ENCODE results near the gene KIR2DL1.
"Not testable (repeated sequence)": the region's sequence is repeated elsewhere in the genome, so short reads cannot be mapped to it uniquely, and the experiment has no call there.

- not testable (repeated sequence) for TF ChIP-seq CTCF (conservative IDR thresholded peaks at IDR 0.05; ENCODE audit: low read depth, low read length); MXI1 (IDR thresholded peaks at IDR 0.05; ENCODE audit: borderline replicate concordance, low read depth, low read length); FOS (IDR thresholded peaks at IDR 0.05; ENCODE audit: low read depth, low read length); RFX5 (IDR thresholded peaks at IDR 0.05; ENCODE audit: low read depth, low read length); POLR2A (IDR thresholded peaks at IDR 0.05; ENCODE audit: low read depth, low read length); CEBPB (IDR thresholded peaks at IDR 0.05; ENCODE audit: low read depth, low read length); MAZ (IDR thresholded peaks at IDR 0.05; ENCODE audit: borderline replicate concordance, low read depth, low read length)
These were observed 918 bp downstream of the KIR2DL1 start for GRCh38 chr19:54770511-54770910.

Measured in IMR-90 (cell line).